HepG2 (cell line): Measurements from ENCODE around the gene DNAJB11. TPM values are rescaled to one million over a fixed set of nuclear protein-coding genes. Genes with fewer than 3 reads are reported as not detected.

ENCODE experiments used
- FOXK1 ChIP-seq: sonication (generic); formaldehyde crosslinking; IDR thresholded peaks from 2 replicates; pipeline ENCODE4 v1.4.0; 2020; ENCODE audit warnings: low read depth, missing genetic modification reagents, borderline replicate concordance
- KDM4B ChIP-seq: sonication (generic); formaldehyde crosslinking; IDR thresholded peaks from 2 replicates; pipeline ENCODE4 v1.4.0; 2020; ENCODE audit warnings: missing genetic modification reagents
- NFATC3 ChIP-seq: sonication (generic); formaldehyde crosslinking; IDR thresholded peaks from 2 replicates; pipeline ENCODE4 v1.5.1; 2020; ENCODE audit warnings: mild to moderate bottlenecking, missing genetic modification reagents
- PAWR ChIP-seq: sonication (generic); formaldehyde crosslinking; IDR thresholded peaks from 2 replicates; pipeline ENCODE4 v1.4.0; 2020; ENCODE audit warnings: missing genetic modification reagents, mild to moderate bottlenecking, borderline replicate concordance
- POLR2G ChIP-seq: fragments of 200-400 bp; formaldehyde crosslinking; IDR thresholded peaks from 2 replicates; pipeline ENCODE4 v1.6.1; 2018; ENCODE audit warnings: mild to moderate bottlenecking, low read depth, low read length, moderate library complexity
- SP5 ChIP-seq: IDR thresholded peaks from 2 replicates; pipeline ENCODE4 v1.6.1; 2016; ENCODE audit warnings: low read depth, borderline replicate concordance
- STAG1 ChIP-seq: sonication (generic); formaldehyde crosslinking; IDR thresholded peaks from 2 replicates; pipeline ENCODE4 v1.4.0; 2020; ENCODE audit warnings: missing genetic modification reagents
- ZBTB21 ChIP-seq: sonication (generic); formaldehyde crosslinking; IDR thresholded peaks from 2 replicates; pipeline ENCODE4 v1.4.0; 2020; ENCODE audit warnings: missing genetic modification reagents
- ZBTB34 ChIP-seq: sonication (generic); formaldehyde crosslinking; IDR thresholded peaks from 2 replicates; pipeline ENCODE4 v1.8.0; 2022; ENCODE audit warnings: mild to moderate bottlenecking, missing genetic modification reagents
- ZNF224 ChIP-seq: sonication (generic); formaldehyde crosslinking; IDR thresholded peaks from 2 replicates; pipeline ENCODE4 v1.5.0; 2020; ENCODE audit warnings: mild to moderate bottlenecking, missing genetic modification reagents
- ZNF326 ChIP-seq: sonication (generic); formaldehyde crosslinking; IDR thresholded peaks from 2 replicates; pipeline ENCODE4 v1.4.0; 2020; ENCODE audit warnings: missing genetic modification reagents, borderline replicate concordance
- ZNF644 ChIP-seq: IDR thresholded peaks from 2 replicates; pipeline ENCODE4 v1.6.1; 2016; ENCODE audit warnings: low read depth
- polyA plus RNA-seq, 8 experiments: library from polyadenylated mRNA; depleted of rRNA in 3 of 8; stranded (reverse) in 7 of 8; unstranded in 1 of 8; fragments of >200 nt; fragmentation: Illumina TruSeq in 4 of 8; extraction: Trizol in 4 of 8; gene quantifications; 2 replicates each; pipeline versions ENCODE4 v1.2.1 to v1.2.3, GENCODE V29; 2011 to 2016; ENCODE audit warnings: low read depth in 4 of 8, missing spikeins in 1 of 8, mixed read lengths in 1 of 8; ENCODE audit not compliant: insufficient read depth in 1 of 8
- total RNA-seq, 5 experiments: library from RNA; depleted of rRNA; stranded (reverse); fragments of >200 nt; fragmentation: Illumina TruSeq; extraction: Trizol; gene quantifications; 2 replicates each; pipeline ENCODE4 v1.2.3, GENCODE V29; 2016; ENCODE audit warnings: low read depth in 1 of 5
- TF ChIP-seq, protein P1 (sequence below): sonication (generic); formaldehyde crosslinking; IDR thresholded peaks from one replicate; pipeline ENCODE4 v1.5.1; 2020; ENCODE audit warnings: mild to moderate bottlenecking, missing genetic modification reagents; ENCODE audit errors: not compliant biosample characterization
- TF ChIP-seq, protein P2 (sequence below): sonication (generic); formaldehyde crosslinking; IDR thresholded peaks from 2 replicates; pipeline ENCODE4 v1.4.0; 2020; ENCODE audit warnings: mild to moderate bottlenecking, missing genetic modification reagents

The DNAJB11 gene
- total and polyA plus RNA-seq, 2 of the 13 experiments (the other 11 are each of a cell fraction or from before 2014, with no cell fraction given) = 41.0 to 132 TPM

DNA sequence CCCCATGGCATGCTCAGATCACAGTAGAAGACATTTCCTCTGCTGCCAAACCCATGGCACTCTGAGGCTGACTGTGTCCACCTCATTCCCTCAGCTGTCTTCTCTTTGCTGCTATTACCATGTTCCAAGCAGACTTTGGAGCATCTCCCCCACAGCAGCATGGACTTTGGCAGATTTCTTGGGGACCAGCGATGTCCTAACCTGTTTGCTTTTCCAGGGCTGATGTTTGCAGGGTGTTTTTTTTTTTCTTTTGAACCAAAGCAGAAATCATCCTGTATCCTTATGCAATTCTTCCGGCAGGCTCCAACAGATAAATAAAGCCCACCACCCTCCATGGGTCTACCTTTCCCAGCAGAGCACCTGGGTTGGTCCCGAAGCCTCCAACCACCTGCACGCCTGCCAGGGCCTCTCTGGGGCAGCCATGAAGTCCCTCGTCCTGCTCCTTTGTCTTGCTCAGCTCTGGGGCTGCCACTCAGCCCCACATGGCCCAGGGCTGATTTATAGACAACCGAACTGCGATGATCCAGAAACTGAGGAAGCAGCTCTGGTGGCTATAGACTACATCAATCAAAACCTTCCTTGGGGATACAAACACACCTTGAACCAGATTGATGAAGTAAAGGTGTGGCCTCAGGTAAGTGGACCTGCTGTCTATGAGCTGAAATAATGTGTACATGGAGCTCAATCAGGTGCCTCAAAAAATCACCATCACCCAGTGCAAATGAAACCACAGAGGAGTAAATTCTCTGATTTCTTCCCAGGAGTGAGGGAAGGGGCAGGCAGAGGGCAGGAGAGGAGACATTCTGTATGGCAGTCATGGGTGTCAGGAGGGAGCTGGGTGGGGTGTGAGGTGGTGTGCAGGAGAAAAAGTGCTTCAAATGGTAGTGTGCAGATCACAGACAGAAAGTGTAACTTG lies 42.5 kb downstream of the DNAJB11 start, which contains the start of gene AHSG (continued):
- TF ChIP-seq ZBTB34 (CRISPR knock-in tag) (peak; percentile 94), ZNF644 (peak; percentile 89), KDM4B (CRISPR knock-in tag) (0 out of 2 replicates have a peak, but pooled peaks have one; percentile 67), ZNF326 (CRISPR knock-in tag) (no peak), POLR2G (peak; percentile 98), NFATC3 (CRISPR knock-in tag) (peak; percentile 87; the same call in 1 of the 2 replicates), FOXK1 (0 out of 2 replicates have a peak, but pooled peaks have one; percentile 65), ZNF224 (CRISPR knock-in tag) (no peak), PAWR (CRISPR knock-in tag) (no peak), SP5 (CRISPR knock-in tag) (no peak), STAG1 (CRISPR knock-in tag) (peak; percentile 14), ZBTB21 (CRISPR knock-in tag) (no peak)
- TF ChIP-seq, protein P1, sequence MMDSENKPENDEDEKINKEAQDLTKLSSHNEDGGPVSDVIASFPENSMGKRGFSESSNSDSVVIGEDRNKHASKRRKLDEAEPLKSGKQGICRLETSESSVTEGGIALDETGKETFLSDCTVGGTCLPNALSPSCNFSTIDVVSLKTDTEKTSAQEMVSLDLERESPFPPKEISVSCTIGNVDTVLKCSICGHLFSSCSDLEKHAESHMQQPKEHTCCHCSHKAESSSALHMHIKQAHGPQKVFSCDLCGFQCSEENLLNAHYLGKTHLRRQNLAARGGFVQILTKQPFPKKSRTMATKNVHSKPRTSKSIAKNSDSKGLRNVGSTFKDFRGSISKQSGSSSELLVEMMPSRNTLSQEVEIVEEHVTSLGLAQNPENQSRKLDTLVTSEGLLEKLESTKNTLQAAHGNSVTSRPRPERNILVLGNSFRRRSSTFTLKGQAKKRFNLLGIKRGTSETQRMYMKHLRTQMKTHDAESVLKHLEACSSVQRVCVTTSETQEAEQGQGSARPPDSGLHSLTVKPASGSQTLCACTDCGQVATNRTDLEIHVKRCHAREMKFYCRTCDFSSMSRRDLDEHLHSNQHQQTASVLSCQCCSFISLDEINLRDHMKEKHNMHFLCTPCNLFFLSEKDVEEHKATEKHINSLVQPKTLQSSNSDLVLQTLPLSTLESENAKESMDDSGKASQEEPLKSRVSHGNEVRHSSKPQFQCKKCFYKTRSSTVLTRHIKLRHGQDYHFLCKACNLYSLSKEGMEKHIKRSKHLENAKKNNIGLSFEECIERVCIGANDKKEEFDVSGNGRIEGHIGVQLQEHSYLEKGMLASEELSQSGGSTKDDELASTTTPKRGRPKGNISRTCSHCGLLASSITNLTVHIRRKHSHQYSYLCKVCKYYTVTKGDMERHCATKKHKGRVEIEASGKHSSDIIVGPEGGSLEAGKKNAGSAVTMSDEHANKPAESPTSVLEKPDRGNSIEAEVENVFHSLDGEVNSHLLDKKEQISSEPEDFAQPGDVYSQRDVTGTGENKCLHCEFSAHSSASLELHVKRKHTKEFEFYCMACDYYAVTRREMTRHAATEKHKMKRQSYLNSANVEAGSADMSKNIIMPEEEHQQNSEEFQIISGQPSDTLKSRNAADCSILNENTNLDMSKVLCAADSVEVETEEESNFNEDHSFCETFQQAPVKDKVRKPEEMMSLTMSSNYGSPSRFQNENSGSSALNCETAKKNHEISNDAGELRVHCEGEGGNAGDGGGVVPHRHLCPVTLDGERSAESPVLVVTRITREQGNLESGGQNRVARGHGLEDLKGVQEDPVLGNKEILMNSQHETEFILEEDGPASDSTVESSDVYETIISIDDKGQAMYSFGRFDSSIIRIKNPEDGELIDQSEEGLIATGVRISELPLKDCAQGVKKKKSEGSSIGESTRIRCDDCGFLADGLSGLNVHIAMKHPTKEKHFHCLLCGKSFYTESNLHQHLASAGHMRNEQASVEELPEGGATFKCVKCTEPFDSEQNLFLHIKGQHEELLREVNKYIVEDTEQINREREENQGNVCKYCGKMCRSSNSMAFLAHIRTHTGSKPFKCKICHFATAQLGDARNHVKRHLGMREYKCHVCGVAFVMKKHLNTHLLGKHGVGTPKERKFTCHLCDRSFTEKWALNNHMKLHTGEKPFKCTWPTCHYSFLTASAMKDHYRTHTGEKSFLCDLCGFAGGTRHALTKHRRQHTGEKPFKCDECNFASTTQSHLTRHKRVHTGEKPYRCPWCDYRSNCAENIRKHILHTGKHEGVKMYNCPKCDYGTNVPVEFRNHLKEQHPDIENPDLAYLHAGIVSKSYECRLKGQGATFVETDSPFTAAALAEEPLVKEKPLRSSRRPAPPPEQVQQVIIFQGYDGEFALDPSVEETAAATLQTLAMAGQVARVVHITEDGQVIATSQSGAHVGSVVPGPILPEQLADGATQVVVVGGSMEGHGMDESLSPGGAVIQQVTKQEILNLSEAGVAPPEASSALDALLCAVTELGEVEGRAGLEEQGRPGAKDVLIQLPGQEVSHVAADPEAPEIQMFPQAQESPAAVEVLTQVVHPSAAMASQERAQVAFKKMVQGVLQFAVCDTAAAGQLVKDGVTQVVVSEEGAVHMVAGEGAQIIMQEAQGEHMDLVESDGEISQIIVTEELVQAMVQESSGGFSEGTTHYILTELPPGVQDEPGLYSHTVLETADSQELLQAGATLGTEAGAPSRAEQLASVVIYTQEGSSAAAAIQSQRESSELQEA (CRISPR knock-in tag) = peak; percentile 21
- TF ChIP-seq, protein P2, sequence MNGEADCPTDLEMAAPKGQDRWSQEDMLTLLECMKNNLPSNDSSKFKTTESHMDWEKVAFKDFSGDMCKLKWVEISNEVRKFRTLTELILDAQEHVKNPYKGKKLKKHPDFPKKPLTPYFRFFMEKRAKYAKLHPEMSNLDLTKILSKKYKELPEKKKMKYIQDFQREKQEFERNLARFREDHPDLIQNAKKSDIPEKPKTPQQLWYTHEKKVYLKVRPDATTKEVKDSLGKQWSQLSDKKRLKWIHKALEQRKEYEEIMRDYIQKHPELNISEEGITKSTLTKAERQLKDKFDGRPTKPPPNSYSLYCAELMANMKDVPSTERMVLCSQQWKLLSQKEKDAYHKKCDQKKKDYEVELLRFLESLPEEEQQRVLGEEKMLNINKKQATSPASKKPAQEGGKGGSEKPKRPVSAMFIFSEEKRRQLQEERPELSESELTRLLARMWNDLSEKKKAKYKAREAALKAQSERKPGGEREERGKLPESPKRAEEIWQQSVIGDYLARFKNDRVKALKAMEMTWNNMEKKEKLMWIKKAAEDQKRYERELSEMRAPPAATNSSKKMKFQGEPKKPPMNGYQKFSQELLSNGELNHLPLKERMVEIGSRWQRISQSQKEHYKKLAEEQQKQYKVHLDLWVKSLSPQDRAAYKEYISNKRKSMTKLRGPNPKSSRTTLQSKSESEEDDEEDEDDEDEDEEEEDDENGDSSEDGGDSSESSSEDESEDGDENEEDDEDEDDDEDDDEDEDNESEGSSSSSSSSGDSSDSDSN (CRISPR knock-in tag) = peak; percentile 76
